Liver (tissue), 9 donors: ENCODE data around the gene UBXN4. TPM values are rescaled to one million over a fixed set of nuclear protein-coding genes. Genes with fewer than 3 reads are reported as not detected.

Experiments used
- DNase-seq: peaks from one replicate; pipeline ENCODE4 v3.0.0-alpha.2; 2017; ENCODE audit warnings: low spot score
- H3K27ac ChIP-seq, 2 donors: one replicate each; pipeline ENCODE4 v1.7.0; 2013; ENCODE audit warnings: inconsistent platforms in 2 of 2, low read length in 2 of 2, control low read depth in 1 of 2, low read depth in 1 of 2, mild to moderate bottlenecking in 1 of 2
- H3K27me3 ChIP-seq, 4 donors: one replicate each; pipeline versions ENCODE4 v1.6.1 to v1.7.0; 2013; ENCODE audit warnings: low read length in 3 of 4, inconsistent platforms in 1 of 4, mild to moderate bottlenecking in 1 of 4, moderate library complexity in 1 of 4; ENCODE audit not compliant: control insufficient read depth in 4 of 4, insufficient read depth in 4 of 4
- H3K36me3 ChIP-seq, 4 donors: one replicate each; pipeline versions ENCODE4 v1.6.1 to v1.7.0; 2013; ENCODE audit warnings: low read length in 3 of 4, mild to moderate bottlenecking in 3 of 4, low read depth in 1 of 4, moderate library complexity in 1 of 4; ENCODE audit not compliant: control insufficient read depth in 4 of 4, insufficient read depth in 3 of 4
- H3K4me1 ChIP-seq, 4 donors: one replicate each; pipeline versions ENCODE4 v1.6.1 to v1.7.0; 2013; ENCODE audit warnings: low read length in 3 of 4, mild to moderate bottlenecking in 3 of 4, moderate library complexity in 1 of 4; ENCODE audit not compliant: control insufficient read depth in 4 of 4, insufficient read depth in 4 of 4
- H3K4me3 ChIP-seq, 3 donors: one replicate each; pipeline versions ENCODE4 v1.6.1 to v1.7.0; 2013; ENCODE audit warnings: low read length in 3 of 3, control low read depth in 1 of 3, low read depth in 1 of 3, mild to moderate bottlenecking in 1 of 3
- H3K9ac ChIP-seq, 2 donors: one replicate each; pipeline ENCODE4 v1.7.0; 2013; ENCODE audit warnings: low read length in 2 of 2, mild to moderate bottlenecking in 2 of 2, moderate library complexity in 2 of 2, control low read depth in 1 of 2, low read depth in 1 of 2
- H3K9me3 ChIP-seq, 4 donors: one replicate each; pipeline versions ENCODE4 v1.6.1 to v1.7.0; 2013; ENCODE audit warnings: low read length in 3 of 4; ENCODE audit not compliant: control insufficient read depth in 4 of 4
- EGR1 ChIP-seq, 2 donors: IDR thresholded peaks; 2 replicates each; pipeline ENCODE4 v1.6.1; 2016 to 2018; ENCODE audit warnings: antibody characterized with exemption in 2 of 2, low read depth in 2 of 2
- FOXA1 ChIP-seq: IDR thresholded peaks from 2 replicates; pipeline ENCODE4 v1.6.1; 2016; ENCODE audit warnings: antibody characterized with exemption
- FOXA2 ChIP-seq: IDR thresholded peaks from 2 replicates; pipeline ENCODE4 v1.6.1; 2016; ENCODE audit warnings: antibody characterized with exemption
- GABPA ChIP-seq, 2 donors: IDR thresholded peaks in 1 of 2; conservative IDR thresholded peaks in 1 of 2; 2 replicates each; pipeline ENCODE4 v1.6.1; 2016; ENCODE audit warnings: antibody characterized with exemption in 2 of 2, mild to moderate bottlenecking in 1 of 2, moderate library complexity in 1 of 2
- HNF4A ChIP-seq, 2 donors: conservative IDR thresholded peaks; 2 replicates each; pipeline ENCODE4 v1.6.1; 2016; ENCODE audit warnings: antibody characterized with exemption in 2 of 2, mild to moderate bottlenecking in 2 of 2
- HNF4G ChIP-seq: IDR thresholded peaks from 2 replicates; pipeline ENCODE4 v1.6.1; 2016; ENCODE audit warnings: antibody characterized with exemption
- JUND ChIP-seq, 2 donors: IDR thresholded peaks; 2 replicates each; pipeline ENCODE4 v1.6.1; 2016; ENCODE audit warnings: antibody characterized with exemption in 2 of 2
- NR2F2 ChIP-seq: IDR thresholded peaks from 2 replicates; pipeline ENCODE4 v1.6.1; 2016; ENCODE audit warnings: antibody characterized with exemption
- RAD21 ChIP-seq, 2 donors: IDR thresholded peaks; 2 replicates each; pipeline ENCODE4 v1.6.1; 2016; ENCODE audit warnings: antibody characterized with exemption in 2 of 2, mild to moderate bottlenecking in 2 of 2
- RXRA ChIP-seq, 2 donors: IDR thresholded peaks; 2 replicates each; pipeline ENCODE4 v1.6.1; 2017 to 2018; ENCODE audit warnings: antibody characterized with exemption in 2 of 2, mild to moderate bottlenecking in 1 of 2
- SP1 ChIP-seq: IDR thresholded peaks from 2 replicates; pipeline ENCODE4 v1.6.1; 2018; ENCODE audit warnings: antibody characterized with exemption, mild to moderate bottlenecking
- TAF1 ChIP-seq: conservative IDR thresholded peaks from 2 replicates; pipeline ENCODE4 v1.6.1; 2016; ENCODE audit warnings: antibody characterized with exemption, mild to moderate bottlenecking
- YY1 ChIP-seq: IDR thresholded peaks from 2 replicates; pipeline ENCODE4 v1.6.1; 2016; ENCODE audit warnings: antibody characterized with exemption, mild to moderate bottlenecking
- WGBS: extraction: QIAGEN DNeasy Blood & Tissue Kit; methylation state at CpG from one replicate; pipeline ENCODE4 v1.1.7; 2013; 5-methylcytosine and 5-hydroxymethylcytosine counted together
- polyA plus RNA-seq, 2 donors: library from polyadenylated mRNA; stranded (reverse) in 1 of 2; unstranded in 1 of 2; fragments of 200-250 nt in 1 of 2; fragments of >200 nt in 1 of 2; fragmentation: Nextera tagmentation in 1 of 2; extraction: Ambion mirVana in 1 of 2; gene quantifications; one replicate each; pipeline versions ENCODE4 v1.2.1 to v1.2.3, GENCODE V29; 2013 to 2015
- total RNA-seq, 2 donors: library from RNA; depleted of rRNA; stranded (reverse); fragments of >200 nt; gene quantifications; one replicate each; pipeline ENCODE4 v1.2.3, GENCODE V29; 2014
- TF ChIP-seq, protein P1 (sequence below): IDR thresholded peaks from 2 replicates; pipeline ENCODE4 v1.6.1; 2016; ENCODE audit warnings: antibody characterized with exemption
- TF ChIP-seq, protein P2 (sequence below): fragments of 150-350 bp; IDR thresholded peaks from 2 replicates; pipeline ENCODE4 v1.5.1; 2017; ENCODE audit warnings: improper control_type of control experiment, low read depth, low read length; ENCODE audit not compliant: missing input control
- TF ChIP-seq, protein P3 (sequence below): IDR thresholded peaks from 2 replicates; pipeline ENCODE4 v1.6.1; 2016; ENCODE audit warnings: antibody characterized with exemption
- TF ChIP-seq, protein P4 (sequence below): IDR thresholded peaks from 2 replicates; pipeline ENCODE4 v1.6.1; 2016; ENCODE audit warnings: antibody characterized with exemption
- TF ChIP-seq, protein P5 (sequence below): IDR thresholded peaks from 2 replicates; pipeline ENCODE4 v1.6.1; 2016; ENCODE audit warnings: antibody characterized with exemption, mild to moderate bottlenecking
- donor health status: healthy.
- donor health status: healthy.
- donor health status: healthy.
- donor health status: healthy.
- donor health status: healthy.

UBXN4 gene
- total and polyA plus RNA-seq, 4 donors, result 46.5 to 172 (median 67.4) TPM

DNA sequence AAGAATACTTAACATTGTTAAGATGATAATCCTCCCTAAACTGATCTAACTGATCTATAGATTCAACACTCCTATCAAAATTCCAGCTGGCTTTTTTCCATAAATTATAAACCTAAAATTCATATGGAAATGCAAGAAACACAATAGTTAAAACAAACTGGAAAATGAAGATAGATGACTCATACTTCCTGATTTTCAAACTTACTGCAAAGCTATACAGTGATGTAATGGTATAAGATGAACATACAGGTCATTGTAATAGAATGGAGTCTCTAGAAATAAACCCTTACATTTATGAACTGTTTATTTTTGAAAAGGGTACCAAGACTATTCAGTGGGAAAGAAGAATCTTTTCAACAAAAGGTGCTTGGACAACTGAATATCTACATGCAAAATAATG is 32.3 kb downstream of the UBXN4 start:
- H3K27me3 ChIP-seq, result no peaks in the 10 kb centered on the region
- no peak overlapping the region for H3K27ac ChIP-seq
- no peaks in the 10 kb centered on the region for H3K9me3 ChIP-seq
- peaks cover 22 to 65% (median 60%) of the 10 kb centered on the region in 4 donors for H3K36me3 ChIP-seq
- TF ChIP-seq NR2F2, result no peak
- no peak for TF ChIP-seq EGR1 (IDR thresholded peaks at IDR 0.05; ENCODE audit: low read depth in 2 of 2)
- no peak for DNase-seq
- H3K4me3 ChIP-seq, result no peak overlapping the region
- H3K9ac ChIP-seq, result no peak overlapping the region
- H3K4me1 ChIP-seq, result peaks cover 4 to 13% (median 9%) of the 10 kb centered on the region in 4 donors

DNA sequence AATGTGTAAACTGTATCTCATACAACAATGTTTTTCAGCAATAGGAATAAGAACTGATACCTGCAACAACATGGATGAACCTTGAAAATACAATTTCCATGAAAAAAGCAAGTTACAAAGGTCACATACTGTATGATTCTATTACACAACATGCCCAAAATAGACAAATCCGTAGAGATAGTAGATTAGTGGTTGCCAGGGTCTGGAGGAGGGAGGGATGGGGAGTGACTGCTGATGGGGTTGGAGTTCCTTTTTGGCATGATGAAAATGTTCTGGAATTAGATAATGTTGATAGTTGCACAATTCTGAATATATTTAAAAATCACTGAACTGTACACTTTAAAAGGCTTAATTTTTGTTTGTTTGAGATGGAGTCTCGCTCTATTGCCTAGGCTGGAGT is 33.8 kb downstream of the UBXN4 start:
- Histone ChIP-seq H3K36me3 (peaks cover 21 to 61% (median 58%) of the 10 kb centered on the region in 4 donors), H3K9ac (no peak overlapping the region), H3K4me1 (peaks cover 4 to 13% (median 9%) of the 10 kb centered on the region in 4 donors), H3K27me3 (no peaks in the 10 kb centered on the region), H3K9me3 (no peaks in the 10 kb centered on the region), H3K27ac (peak overlapping the region; percentile 19 to 62), H3K4me3 (no peak overlapping the region)
- TF ChIP-seq GABPA (IDR thresholded peaks at IDR 0.05 in 1 of 2, conservative IDR thresholded peaks at IDR 0.05 in 1 of 2), result no peak
- TF ChIP-seq, protein P1, sequence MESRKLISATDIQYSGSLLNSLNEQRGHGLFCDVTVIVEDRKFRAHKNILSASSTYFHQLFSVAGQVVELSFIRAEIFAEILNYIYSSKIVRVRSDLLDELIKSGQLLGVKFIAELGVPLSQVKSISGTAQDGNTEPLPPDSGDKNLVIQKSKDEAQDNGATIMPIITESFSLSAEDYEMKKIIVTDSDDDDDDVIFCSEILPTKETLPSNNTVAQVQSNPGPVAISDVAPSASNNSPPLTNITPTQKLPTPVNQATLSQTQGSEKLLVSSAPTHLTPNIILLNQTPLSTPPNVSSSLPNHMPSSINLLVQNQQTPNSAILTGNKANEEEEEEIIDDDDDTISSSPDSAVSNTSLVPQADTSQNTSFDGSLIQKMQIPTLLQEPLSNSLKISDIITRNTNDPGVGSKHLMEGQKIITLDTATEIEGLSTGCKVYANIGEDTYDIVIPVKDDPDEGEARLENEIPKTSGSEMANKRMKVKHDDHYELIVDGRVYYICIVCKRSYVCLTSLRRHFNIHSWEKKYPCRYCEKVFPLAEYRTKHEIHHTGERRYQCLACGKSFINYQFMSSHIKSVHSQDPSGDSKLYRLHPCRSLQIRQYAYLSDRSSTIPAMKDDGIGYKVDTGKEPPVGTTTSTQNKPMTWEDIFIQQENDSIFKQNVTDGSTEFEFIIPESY, result peak; percentile 48
- TF ChIP-seq, protein P2, sequence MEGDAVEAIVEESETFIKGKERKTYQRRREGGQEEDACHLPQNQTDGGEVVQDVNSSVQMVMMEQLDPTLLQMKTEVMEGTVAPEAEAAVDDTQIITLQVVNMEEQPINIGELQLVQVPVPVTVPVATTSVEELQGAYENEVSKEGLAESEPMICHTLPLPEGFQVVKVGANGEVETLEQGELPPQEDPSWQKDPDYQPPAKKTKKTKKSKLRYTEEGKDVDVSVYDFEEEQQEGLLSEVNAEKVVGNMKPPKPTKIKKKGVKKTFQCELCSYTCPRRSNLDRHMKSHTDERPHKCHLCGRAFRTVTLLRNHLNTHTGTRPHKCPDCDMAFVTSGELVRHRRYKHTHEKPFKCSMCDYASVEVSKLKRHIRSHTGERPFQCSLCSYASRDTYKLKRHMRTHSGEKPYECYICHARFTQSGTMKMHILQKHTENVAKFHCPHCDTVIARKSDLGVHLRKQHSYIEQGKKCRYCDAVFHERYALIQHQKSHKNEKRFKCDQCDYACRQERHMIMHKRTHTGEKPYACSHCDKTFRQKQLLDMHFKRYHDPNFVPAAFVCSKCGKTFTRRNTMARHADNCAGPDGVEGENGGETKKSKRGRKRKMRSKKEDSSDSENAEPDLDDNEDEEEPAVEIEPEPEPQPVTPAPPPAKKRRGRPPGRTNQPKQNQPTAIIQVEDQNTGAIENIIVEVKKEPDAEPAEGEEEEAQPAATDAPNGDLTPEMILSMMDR, result no peak
- peak; percentile 20 to 41 for TF ChIP-seq JUND (IDR thresholded peaks at IDR 0.05)
- no peak for TF ChIP-seq FOXA1
- TF ChIP-seq, protein P3, sequence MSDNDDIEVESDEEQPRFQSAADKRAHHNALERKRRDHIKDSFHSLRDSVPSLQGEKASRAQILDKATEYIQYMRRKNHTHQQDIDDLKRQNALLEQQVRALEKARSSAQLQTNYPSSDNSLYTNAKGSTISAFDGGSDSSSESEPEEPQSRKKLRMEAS, result no peak
- TF ChIP-seq SP1, result peak; percentile 68
- no peak for TF ChIP-seq TAF1
- peak; percentile 60 for TF ChIP-seq HNF4G
- TF ChIP-seq EGR1 (IDR thresholded peaks at IDR 0.05; ENCODE audit: low read depth in 2 of 2), result no peak
- peak; percentile 81 for TF ChIP-seq YY1
- TF ChIP-seq RAD21 (IDR thresholded peaks at IDR 0.05), result no peak
- TF ChIP-seq NR2F2, result no peak
- TF ChIP-seq HNF4A (conservative IDR thresholded peaks at IDR 0.05), result peak; percentile 80 to 82
- peak; percentile 44 for TF ChIP-seq FOXA2
- TF ChIP-seq RXRA (IDR thresholded peaks at IDR 0.05), result peak; percentile 55 to 69
- TF ChIP-seq, protein P4, sequence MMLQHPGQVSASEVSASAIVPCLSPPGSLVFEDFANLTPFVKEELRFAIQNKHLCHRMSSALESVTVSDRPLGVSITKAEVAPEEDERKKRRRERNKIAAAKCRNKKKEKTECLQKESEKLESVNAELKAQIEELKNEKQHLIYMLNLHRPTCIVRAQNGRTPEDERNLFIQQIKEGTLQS, result peak; percentile 18
- TF ChIP-seq, protein P5, sequence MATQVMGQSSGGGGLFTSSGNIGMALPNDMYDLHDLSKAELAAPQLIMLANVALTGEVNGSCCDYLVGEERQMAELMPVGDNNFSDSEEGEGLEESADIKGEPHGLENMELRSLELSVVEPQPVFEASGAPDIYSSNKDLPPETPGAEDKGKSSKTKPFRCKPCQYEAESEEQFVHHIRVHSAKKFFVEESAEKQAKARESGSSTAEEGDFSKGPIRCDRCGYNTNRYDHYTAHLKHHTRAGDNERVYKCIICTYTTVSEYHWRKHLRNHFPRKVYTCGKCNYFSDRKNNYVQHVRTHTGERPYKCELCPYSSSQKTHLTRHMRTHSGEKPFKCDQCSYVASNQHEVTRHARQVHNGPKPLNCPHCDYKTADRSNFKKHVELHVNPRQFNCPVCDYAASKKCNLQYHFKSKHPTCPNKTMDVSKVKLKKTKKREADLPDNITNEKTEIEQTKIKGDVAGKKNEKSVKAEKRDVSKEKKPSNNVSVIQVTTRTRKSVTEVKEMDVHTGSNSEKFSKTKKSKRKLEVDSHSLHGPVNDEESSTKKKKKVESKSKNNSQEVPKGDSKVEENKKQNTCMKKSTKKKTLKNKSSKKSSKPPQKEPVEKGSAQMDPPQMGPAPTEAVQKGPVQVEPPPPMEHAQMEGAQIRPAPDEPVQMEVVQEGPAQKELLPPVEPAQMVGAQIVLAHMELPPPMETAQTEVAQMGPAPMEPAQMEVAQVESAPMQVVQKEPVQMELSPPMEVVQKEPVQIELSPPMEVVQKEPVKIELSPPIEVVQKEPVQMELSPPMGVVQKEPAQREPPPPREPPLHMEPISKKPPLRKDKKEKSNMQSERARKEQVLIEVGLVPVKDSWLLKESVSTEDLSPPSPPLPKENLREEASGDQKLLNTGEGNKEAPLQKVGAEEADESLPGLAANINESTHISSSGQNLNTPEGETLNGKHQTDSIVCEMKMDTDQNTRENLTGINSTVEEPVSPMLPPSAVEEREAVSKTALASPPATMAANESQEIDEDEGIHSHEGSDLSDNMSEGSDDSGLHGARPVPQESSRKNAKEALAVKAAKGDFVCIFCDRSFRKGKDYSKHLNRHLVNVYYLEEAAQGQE, result peak; percentile 33
- 19% methylated on average over 2 of the region's 2 CpGs for WGBS
- no peak for DNase-seq
